Measurements from ENCODE around the gene SLC1A5.
A peak's percentile ranks its signal among the peaks of the same experiment; 100 is the strongest.
"Not testable (repeated sequence)": the region's sequence is repeated elsewhere in the genome, so short reads cannot be mapped to it uniquely, and the experiment has no call there.

The SLC1A5 gene

DNA sequence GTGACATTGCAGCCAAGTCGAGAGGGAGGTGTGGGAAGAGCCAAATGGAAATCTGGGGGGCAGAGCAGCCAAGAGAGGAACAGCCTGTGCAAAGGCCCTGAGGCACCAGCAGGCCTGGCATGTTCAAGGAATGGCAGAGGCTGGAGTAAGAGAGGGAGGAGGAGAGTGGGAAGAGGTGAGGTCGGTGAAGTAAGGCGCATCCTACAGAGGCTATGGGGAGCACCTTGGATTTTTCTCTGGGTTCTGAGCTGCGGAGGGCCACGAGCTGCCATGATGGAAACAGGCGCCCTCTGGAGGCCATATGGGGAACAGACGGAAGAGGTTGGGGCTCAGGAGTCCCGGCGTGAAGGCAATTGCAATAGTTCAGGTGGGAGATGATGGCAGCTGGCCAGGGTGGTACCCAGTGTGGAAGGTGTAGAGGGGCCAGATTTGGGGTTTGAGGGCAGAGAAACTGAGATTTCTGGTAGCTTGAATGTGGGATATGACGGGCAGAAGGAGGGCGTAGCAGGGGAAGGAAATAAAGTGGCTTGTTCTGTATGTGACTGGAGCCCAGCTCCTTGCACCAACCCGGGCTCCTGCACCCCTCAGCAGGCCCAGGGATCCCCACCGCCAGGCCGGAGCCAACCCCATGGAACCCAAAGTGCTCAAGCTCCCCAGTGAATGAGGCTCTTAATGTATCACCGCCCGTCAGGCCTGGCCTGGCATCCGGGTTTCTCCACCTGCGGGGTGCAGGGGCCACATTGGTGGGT is 21.7 kb downstream of the SLC1A5 start:
- DNase-seq, result peak; percentile 82

DNA sequence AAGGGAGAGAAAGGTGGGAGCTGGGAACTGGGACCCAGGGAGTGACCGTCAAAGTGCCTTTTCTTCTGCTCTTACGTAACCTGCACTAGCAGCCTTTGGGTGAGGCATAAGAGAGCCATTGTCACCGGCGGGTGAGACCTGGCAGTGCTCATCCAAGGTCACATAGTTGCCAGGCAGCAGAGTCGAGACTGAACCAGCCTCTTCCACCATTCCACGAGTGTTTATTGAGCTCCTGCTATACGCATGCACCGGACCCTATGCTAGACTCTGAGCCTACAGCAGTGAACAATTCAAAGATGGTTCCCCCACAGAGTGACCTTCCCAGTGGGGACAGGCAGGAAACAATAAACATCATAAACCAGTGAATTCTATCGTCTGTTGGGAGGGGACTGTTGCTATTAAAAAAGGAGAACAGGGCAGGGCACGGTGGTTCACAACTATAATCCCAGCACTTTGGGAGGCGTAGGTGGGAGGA is 23.5 kb downstream of the SLC1A5 start:
- no peak for DNase-seq

DNA sequence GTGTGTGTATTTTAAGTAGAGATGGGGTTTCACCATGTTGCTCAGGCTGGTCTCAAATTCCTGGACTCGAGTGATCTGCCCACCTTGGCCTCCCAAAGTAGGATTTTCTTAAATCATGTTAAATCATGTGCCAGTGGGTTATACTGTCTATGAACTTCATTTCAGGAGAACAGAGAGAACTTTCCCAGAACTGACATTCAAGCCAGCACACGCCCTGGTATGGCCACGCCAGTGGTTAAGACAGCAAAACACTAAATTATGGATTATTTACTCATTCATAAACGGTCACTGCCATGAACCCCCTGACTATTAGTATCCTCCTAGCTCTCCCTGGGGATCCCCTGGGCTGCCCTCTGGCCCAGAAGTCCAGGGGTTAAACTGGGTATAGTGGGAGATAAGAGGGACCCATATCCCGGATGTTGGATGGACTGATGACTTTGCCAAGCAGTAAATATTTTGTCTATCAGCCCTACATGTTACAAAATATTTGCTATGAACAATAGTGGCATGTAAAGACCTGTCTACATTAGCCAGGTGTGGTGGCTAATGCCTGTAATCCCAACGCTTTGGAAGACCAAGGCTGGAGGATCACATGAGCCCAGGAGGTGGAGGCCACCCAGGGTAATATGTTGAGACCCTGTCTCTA is 26.0 kb downstream of the SLC1A5 start:
- no peak for DNase-seq

DNA sequence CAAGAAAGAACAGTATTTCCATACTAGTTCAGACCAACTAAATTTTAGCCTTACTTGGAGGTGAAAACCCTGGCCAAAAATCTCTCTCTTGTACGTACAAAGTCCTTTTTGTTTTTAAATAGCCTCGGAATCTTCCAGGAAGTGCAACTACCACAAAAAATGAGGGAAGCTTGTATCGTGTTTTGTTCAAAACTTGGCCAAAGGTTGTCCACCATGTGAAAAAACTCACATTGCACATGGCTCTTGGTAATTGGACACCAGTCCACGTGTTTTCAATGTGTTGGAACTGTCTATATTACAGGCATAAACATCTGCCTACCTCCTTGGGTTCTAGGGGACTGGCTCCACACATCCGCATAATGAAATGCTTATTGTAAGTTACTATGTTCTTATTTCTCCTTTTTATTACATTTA is 27.0 kb downstream of the SLC1A5 start:
- no peak for DNase-seq

DNA sequence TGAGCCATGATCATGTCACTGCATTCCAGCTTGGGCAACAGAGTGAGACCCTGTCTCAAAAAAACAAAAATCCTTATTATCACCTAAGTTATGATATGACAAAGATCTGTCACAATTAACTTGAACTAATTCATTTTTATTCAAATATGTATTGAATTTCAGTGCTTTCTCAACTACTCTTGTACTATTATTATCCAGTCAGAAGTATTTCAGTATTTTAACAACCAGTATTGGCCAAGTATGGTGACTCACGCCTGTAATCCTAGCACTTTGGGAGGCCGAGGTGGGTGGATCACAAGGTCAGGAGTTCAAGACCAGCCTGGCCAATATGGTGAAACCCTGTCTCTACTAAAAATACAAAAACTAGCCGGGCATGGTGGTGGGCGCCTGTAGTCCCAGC is 27.5 kb downstream of the SLC1A5 start:
- DNase-seq, result not testable (repeated sequence)

DNA sequence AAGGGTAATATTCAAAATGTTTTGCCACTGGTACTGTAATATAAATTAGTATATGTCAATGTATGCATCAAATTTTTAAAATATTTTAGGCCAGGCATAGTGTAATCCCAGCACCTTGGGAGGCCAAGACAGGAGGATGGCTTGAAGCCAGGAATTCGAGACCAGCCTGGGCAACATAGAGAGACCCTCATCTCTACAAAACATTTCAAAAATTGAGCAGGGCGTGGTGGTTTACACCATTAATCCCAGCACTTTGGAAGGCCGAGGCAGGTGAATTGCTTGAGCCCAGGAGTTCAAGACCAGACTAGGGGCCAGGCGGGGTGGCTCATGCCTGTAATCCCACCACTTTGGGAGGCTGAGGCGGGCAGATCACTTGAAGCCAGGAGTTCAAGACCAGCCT is 28.0 kb downstream of the SLC1A5 start:
- DNase-seq, result no peak

DNA sequence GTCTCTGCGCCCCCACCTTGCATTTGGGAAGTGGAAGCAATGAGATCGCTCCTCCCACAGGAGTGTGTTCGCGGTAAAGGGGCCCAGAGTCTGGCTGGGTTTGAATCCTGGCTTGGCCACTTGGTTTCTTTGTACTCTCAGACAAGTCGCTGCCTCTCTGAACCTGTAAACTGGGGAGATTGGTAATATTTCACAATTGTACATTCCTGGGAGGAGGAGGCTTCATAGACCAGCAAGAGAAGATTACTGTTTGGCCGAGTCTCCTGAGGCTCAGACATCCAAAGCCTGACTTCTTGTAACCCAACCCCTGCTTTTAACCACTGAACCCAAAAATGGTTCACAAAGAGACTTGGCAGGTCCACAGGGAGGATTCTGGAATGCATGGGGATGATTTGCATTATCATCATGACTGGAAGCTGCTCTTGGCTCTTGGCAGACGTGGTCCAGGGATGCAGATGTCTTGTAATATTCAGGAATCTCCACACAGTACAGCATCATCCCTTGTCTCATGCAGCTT is 28.5 kb downstream of the SLC1A5 start:
- no peak for DNase-seq

DNA sequence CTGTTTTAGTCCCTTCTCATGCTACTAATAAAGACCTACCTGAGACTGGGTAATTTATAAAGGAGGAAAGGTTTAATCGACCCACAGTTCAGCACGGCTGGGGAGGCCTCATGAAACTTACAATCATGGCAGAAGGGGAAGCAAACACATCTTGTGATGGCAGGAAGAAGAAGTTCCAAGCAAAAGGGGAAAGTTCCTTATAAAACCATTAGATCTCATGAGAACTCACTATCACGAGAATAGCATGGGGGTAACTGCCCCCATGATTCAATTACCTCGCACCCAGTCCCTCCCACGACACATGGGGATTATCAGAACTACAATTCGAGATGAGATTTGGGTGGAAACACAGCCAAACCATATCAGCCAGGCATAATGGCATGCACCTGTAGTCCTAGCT is 29.2 kb downstream of the SLC1A5 start:
- no peak for DNase-seq

DNA sequence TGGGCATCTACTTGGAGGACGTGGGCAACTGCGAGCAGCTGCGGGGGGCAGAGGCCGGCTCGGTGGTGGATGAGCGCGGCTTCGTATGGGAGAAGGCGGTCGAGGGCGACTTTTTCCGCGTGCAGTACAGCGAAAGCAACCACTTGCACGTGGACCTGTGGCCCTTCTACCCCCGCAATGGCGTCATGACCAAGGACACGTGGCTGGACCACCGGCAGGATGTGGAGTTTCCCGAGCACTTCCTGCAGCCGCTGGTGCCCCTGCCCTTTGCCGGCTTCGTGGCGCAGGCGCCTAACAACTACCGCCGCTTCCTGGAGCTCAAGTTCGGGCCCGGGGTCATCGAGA is 31.9 kb downstream of the SLC1A5 start:
- no peak for DNase-seq

DNA sequence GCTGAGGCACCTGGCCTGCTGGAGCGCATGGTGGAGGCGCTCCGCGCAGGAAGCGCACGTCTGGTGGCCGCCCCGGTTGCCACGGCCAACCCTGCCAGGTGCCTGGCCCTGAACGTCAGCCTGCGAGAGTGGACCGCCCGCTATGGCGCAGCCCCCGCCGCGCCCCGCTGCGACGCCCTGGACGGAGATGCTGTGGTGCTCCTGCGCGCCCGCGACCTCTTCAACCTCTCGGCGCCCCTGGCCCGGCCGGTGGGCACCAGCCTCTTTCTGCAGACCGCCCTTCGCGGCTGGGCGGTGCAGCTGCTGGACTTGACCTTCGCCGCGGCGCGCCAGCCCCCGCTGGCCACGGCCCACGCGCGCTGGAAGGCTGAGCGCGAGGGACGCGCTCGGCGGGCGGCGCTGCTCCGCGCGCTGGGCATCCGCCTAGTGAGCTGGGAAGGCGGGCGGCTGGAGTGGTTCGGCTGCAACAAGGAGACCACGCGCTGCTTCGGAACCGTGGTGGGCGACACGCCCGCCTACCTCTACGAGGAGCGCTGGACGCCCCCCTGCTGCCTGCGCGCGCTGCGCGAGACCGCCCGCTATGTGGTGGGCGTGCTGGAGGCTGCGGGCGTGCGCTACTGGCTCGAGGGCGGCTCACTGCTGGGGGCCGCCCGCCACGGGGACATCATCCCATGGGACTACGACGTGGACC is 32.4 kb downstream of the SLC1A5 start:
- DNase-seq, result no peak

DNA sequence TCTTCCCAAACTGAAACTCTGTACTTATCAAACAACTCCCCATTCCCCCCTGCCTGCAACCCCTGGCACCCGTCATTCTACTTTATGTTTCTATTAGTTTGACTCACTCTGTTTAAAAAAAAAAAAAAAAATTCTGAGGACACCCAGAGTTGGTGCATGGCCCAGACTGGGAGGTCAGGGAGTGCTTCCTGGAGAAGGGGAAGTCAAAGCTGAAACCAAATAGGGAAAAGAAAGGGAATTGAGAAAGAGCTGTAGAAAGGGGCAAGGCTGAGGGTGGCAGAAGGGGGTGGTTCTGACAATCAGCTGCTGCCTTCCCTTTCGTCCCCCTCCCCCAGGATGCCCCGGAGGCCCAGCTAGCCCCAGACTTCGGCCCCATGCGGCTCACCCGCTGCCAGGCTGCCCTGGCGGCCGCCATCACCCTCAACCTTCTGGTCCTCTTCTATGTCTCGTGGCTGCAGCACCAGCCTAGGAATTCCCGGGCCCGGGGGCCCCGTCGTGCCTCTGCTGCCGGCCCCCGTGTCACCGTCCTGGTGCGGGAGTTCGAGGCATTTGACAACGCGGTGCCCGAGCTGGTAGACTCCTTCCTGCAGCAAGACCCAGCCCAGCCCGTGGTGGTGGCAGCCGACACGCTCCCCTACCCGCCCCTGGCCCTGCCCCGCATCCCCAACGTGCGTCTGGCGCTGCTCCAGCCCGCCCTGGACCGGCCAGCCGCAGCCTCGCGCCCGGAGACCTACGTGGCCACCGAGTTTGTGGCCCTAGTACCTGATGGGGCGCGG is 33.1 kb downstream of the SLC1A5 start:
- no peak for DNase-seq

DNA sequence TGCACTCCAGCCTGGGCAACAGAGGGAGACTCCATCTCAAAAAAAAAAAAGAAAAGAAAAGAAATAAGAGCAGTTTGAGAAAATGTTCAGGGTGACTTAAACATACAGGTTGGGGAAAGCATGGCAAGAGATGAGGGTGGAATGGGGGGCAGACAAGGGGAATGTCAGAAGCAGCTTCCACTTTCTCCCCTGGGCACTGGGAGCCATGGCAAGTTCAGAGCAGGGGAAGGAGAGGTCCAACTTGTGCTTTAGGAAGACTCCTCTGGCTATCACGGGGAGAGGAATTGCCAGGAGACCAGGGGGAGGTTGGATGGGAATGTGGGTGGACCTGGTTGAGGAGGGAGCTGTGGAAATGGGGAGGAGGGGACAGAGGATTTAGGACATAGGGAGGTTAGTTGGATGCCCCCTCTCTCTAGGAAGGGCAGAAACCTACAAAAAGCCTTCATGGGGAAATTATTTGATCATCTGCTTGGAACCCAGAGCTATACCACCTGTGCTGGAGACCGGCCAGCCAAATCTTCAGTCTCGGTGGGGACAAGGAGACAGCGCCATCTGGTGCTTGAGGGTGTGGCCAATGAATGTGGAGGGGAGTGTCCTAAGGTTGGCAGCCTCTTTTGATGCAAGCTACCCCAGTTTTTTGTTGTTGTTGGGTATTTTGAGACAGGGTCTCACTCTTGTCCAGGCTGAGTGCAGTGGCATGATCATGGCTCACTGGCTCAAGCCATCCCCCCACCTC is 34.8 kb downstream of the SLC1A5 start:
- DNase-seq, result peak; percentile 83

DNA sequence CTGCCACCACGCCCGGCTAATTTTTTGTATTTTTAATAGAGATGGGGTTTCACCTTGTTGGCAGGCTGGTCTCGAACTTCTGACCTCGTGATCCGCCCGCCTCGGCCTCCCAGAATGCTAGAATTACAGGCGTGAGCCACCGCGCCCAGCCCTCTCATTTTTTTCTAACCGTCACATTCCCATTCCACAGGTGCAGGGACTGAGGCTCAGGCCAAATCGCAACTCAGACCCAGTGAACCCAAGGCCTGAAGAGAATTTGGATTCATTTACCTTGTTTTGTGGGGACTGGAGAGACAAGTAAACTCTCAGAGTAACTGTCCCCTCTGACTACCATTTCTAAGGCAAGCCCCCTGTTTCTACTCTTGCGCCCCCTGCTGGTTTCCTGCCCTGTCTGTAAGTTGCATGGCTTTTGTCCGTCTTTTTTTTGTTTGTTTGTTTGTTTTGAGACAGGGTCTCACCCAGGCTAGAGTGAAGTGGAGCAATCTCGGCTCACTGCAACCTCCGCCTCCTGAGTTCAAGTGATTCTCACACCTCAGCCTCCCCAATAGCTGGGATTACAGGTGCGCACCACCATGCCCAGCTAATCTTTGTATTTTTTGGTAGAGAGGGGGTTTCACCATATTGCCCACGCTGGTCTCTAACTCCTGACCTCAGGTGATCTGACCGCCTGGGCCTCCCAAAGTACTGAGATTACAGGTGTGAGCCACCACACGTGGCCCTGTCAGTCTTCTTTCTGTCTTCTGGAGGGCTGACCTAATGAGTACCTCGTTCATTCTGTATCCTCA is 39.9 kb downstream of the SLC1A5 start:
- peak; percentile 90 for DNase-seq

DNA sequence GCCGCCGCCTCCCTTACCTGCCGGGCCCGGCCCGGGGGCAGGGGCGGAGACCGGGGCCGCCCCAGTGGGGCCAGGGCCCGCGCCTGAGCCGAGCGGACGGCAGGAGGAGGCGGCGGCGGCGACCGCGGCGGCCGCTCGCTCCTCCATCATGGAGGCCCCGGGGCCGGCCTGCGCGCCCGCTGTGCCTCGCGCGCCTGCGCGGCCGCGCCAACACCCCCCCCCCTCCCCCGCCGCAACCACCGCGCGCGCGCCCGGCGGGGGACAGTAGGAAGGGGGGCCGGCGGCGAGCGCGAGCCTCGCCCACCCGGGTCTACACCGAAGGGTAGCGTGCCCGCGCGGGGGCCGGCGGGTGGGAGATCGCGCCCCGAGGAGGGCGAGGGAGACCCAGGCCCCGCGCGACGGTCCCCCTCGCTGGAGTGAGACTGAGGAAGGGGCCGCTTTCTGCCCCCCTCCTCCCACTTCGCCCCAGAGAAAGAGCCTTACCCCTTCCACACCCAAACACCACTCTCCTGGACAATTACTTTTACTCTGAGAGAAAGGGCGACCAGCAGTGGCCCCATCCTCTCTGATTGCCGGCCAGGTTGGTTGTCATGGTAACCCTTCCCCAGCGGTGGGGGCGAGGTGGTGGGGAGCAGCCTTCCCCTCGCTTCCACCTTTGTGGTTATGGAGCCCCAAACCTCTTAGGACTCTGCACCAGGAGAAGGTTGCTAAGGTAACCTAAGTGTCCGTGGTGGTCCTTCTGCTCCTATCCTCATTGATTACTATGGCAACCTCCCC is 41.9 kb downstream of the SLC1A5 start, which contains the start of gene STRN4:
Gene STRN4 (minus strand): TSS at position 170 of the 777 bp plus-strand sequence. CDS start 20 bp downstream, at position 150.
- peak; percentile 80 for DNase-seq

DNA sequence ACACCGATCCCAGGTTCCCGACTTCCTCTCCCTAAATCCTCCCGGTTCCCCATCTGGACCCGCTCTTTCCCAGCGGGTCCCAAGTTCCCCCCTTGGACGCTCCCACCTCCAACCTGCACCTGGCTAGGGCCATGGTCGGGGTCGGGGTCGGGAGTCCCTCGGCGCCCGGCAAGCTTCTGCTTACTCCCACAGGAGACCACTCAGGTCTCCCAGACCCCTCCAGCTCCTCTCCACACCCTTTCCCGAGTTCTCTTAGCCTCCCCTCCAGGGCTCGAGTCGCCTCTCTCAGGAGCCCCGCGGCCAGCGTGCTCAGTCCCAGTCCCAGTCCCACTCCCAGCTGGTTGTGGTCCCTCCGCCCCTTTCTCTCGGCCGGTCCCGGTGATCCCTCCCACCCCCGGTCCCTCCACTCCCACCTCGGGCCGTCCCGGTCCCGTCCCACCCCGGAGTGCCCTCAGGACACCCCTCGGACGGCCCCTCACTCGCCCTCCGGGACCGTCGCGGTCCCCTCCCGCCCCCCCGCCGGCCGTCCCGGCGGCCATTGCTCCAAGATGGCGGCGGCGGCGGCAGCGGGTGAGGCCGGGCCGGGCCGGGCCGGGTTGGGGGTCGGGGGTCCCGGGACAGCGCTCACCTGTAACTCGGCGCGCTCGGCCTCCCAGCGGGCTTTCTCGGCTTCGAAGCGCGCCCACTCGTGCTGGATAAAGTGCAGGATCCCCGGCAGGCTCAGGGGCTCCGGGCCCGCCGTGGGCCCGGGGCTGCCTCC is 42.7 kb downstream of the SLC1A5 start, which contains the start of gene FKRP:
Gene FKRP (plus strand): TSS at position 537 of the 760 bp plus-strand sequence. CDS start 9,394 bp downstream, outside the sequence.
- DNase-seq, result peak; percentile 81

DNA sequence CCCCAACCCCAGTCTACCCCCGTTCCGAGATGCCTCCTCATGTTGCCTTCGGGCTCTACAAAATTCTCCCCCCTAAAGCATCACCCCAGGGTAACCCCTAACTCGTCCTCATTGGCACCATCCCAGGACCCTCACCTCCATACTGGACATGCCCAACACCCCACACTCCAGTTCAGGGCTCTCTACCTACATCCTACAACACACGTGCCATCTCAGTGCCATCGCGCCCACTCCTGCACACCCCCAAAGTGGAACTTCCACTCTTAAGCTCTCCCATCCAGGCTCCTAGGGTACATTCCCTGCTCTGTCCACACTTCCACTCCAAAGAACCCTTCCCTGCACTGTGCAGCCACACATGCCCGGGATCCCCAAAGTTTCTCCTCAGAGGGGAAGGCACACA is 43.4 kb downstream of the SLC1A5 start:
- DNase-seq, result no peak

DNA sequence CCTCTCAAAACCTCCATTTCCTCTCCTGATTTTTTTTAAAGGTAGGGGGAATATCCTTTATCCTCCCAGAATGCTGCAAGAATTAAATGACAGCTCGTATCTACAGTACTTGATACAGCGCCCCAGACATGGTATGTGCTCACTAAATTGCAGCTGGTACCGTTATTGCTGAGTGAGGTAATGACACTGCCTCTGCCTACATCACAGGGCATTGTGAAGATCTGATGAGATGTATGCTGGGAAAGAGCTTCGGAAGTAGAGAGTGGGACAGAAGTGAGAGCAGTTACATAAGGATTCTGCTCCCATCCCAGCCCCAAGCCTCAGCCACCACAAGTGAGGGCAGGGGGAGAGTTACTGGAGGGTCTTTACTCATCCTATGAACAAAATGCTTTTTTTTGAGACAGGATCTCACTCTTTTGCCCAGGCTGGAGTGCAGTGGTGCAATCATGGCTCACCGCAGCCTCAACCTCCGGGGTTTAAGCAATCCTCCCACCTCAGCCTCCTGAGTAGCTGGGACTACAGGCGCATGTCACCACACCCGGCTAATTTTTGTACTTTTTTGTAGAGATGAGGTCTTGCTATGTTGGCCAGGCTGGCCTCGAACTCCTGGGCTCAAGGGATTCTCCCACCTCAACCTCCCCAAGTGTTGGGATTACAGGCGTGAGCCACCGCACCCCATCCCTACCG is 44.2 kb downstream of the SLC1A5 start:
- DNase-seq, result no peak

DNA sequence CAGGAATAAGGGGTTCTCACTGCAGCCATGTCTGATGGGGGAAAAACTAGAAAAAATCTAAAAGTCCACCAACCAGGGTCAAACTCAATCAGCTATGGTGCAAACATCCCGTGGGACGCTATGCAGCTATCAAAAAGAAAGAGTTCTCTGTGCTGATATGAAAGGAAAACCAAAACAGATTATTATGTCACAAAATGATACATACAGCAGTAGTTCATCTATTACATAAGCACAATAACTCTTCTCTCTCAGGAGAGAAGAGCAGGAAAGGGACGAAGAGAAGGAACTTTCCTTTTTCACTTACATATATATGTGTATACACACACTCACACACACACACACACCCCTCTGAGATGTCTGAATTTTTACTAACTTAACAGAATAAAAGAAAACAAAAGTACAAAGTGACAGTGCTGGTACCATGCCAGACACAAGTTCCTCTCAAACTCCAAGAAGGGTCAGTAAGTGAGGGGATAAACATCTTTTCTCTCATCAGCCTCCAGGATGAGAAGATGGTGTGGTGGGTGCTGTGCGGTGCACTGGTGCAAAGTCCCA is 45.4 kb downstream of the SLC1A5 start:
- no peak for DNase-seq

DNA sequence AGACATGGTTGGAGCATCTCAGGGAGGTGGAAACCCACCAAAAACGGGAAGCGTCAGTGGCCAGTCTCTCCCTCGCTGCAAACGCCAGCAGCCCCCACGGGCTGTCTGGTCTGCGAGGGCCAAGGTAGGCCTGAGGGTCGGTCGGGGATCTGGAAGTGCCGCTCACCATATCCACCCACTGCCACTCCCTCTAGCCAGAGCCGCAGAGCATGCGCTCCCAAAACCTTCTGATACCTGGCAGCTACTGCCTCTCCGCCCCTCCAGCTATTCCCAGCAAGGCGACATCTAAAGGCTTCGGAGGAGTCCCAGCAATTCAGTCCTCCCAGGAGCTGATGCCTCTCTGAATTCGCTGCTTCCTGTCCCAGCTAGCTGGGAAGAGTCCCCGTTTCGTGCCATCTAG is 46.9 kb downstream of the SLC1A5 start:
- DNase-seq, result no peak

All from activated CD8-positive, alpha-beta memory T cell treated with anti-CD3 and anti-CD28 coated beads for 24 hours (primary cell).